ENCODE results near the gene AQP12B.

GRCh38 chr2:240648155-240648649 lies 34.5 kb downstream of the AQP12B start:
- no peak for TF ChIP-seq CTCF (IDR thresholded peaks at IDR 0.05)
- TF ChIP-seq POLR2A (IDR thresholded peaks at IDR 0.05), result no peak

Data from heart left ventricle (tissue), 13 donors.